GM18909 (cell line): ENCODE data around the gene CPXCR1.
"Not testable (repeated sequence)": the region's sequence is repeated elsewhere in the genome, so short reads cannot be mapped to it uniquely, and the experiment has no call there.

Experiments
- ATAC-seq: cut with Tn5 transposase; IDR thresholded peaks from one replicate; pipeline ENCODE4 v1.9.1; 2021; ENCODE audit warnings: mild to moderate bottlenecking; ENCODE audit not compliant: unreplicated experiment, poor library complexity

CPXCR1 gene

DNA sequence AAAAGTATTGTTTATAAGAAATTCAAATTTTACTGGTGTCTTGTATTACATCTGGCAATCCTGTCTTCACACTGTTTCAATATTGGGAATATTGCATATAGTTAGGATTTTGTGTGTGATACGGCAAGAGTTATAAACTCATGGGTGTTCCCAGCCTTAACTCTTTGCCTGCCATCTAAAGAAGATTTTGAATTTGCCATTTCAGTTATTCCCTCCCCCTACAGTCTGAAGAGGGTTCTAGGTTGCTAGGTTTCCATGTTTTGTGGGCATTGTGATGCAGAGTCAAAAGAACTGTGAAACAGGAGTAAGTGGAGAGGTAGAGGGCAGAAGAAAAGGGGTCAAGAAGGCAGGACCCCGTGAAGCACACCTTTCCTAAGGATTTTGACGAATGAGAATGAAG lies at the start of gene CPXCR1:
Gene CPXCR1 (plus strand): TSS at position 301 of the 400 bp plus-strand sequence. CDS start 6,190 bp downstream, outside the sequence.
- ATAC-seq = no peak

- no peak for ATAC-seq
Measured at GRCh38 chrX:88735835-88736234, 11.2 kb upstream of the CPXCR1 start.

DNA sequence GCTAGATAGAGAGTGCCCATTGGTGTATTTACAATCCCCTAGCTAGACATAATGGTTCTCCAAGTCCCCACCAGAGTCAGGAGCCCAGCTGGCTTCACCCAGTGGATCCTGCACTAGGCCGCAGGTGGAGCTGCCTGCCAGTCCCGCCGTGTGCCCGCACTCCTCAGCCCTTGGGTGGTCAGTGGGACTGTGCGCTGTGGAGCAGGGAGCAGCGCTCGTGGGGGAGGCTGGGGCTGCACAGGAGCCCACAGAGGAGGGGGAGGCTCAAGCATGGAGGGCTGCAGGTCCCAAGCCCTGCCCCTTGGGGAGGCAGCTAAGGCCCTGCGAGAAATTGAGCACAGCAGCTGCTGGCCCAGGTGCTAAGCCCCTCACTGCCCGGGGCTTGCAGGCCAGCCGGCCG lies 810 bp upstream of the CPXCR1 start:
- ATAC-seq = not testable (repeated sequence)

DNA sequence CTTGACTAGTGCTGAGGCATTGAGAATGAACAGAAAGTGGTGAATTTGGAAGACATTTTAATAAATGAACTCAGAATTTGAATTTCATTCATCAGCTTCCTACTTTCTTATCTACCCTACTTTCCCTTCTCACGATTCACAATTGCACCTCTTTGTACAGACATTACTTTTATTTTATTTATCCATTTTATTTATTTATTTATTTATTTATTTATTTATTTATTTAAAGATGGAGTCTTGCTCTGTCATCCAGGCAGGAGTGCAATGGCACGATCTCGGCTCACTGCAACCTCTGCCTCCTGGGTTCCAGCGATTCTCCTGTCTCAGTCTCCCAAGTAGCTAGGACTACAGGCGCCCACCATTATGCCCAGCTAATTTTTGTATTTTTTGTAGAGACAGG lies 5.3 kb downstream of the CPXCR1 start:
- not testable (repeated sequence) for ATAC-seq

DNA sequence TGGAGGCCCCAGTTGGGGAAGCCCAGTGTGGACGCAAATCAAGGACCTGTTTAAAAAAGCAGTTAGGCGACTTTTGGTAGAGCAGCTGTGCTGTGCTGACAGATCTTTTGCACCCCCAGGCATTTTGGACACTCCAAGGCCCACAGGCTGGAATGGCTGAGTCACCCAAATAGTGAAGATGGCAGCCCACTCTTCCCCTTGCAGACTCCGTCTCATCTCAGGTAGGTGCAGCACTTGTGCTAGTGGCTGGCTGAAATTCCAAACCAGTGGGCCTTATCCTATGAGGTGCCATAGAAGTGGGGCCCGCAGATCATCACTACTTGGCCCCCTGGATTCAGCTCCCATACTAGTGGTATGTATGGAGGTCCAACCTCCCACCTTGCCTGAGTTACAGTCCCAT lies 42.8 kb downstream of the CPXCR1 start:
- no peak for ATAC-seq
